Adrenal gland (tissue), 5 donors: ENCODE measurements around the gene NPR3.

ENCODE experiments used
- POLR2A ChIP-seq, 2 donors: fragments of 450-650 bp; IDR thresholded peaks; one replicate each; pipeline ENCODE4 v1.6.1; 2017; ENCODE audit warnings: antibody characterized with exemption in 2 of 2, mild to moderate bottlenecking in 2 of 2, moderate library complexity in 1 of 2
- TF ChIP-seq, protein P1 (sequence below), 6 experiments: fragments of 450-650 bp in 4 of 6; fragments of 200-600 bp in 2 of 6; sonication (generic) in 1 of 6; IDR thresholded peaks; 1 replicate in 5 of 6; 2 replicates in 1 of 6; pipeline versions ENCODE4 v1.5.1 to v1.8.0; 2016 to 2021; ENCODE audit warnings: antibody characterized with exemption in 6 of 6, mild to moderate bottlenecking in 2 of 6, moderate library complexity in 1 of 6
- donor health status: DM: no; HTN: no; CAD: no.

DNA sequence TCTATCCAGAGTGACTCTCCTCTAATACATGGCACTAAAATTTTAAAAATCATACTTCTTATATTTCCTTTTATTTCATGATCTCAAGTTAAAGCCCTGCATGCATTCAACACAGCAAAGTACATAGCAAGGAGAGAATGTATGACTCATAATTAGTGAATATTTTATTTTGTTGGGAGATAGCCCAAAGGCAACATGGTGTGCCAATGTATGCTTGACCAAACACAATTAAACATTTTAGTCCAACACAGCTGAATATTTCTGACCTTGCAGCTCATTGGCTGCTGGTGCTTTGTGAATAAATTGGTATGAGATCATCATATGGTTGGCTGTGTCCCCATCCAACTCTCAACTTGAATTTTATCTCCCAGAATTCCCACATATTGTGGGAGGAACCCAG is 103.5 kb downstream of the NPR3 start:
- TF ChIP-seq, protein P1, sequence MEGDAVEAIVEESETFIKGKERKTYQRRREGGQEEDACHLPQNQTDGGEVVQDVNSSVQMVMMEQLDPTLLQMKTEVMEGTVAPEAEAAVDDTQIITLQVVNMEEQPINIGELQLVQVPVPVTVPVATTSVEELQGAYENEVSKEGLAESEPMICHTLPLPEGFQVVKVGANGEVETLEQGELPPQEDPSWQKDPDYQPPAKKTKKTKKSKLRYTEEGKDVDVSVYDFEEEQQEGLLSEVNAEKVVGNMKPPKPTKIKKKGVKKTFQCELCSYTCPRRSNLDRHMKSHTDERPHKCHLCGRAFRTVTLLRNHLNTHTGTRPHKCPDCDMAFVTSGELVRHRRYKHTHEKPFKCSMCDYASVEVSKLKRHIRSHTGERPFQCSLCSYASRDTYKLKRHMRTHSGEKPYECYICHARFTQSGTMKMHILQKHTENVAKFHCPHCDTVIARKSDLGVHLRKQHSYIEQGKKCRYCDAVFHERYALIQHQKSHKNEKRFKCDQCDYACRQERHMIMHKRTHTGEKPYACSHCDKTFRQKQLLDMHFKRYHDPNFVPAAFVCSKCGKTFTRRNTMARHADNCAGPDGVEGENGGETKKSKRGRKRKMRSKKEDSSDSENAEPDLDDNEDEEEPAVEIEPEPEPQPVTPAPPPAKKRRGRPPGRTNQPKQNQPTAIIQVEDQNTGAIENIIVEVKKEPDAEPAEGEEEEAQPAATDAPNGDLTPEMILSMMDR (IDR thresholded peaks at IDR 0.05), result no peak
- no peak for TF ChIP-seq POLR2A (IDR thresholded peaks at IDR 0.05)
